ENCODE data around the gene FOXJ1. TPM values are rescaled to one million over a fixed set of nuclear protein-coding genes. Genes with fewer than 3 reads are reported as not detected.
"Not testable (repeated sequence)": the region's sequence is repeated elsewhere in the genome, so short reads cannot be mapped to it uniquely, and the experiment has no call there.

FOXJ1 gene
- total RNA-seq (1 to 10 TPM in 3 of 5 donors, not detected in 2; 1.3 to 6.7 (median 4.5) TPM), polyA plus RNA-seq (under 1 TPM in 2 of 3 donors, not detected in 1; 0.12 to 0.25 TPM)
- long read RNA-seq, donor 1 = 0 reads
- long read RNA-seq, donor 2 = 0 reads
- long read RNA-seq, donor 3 = 0 reads
- long read RNA-seq, donor 4 = 0 reads
- long read RNA-seq, donor 5 = 0 reads
- long read RNA-seq, donor 6, partial matches to known transcripts = 0 of 1 reads
- long read RNA-seq, donor 6, other reads (novel, unspliced or antisense) = 0 of 1 reads
- long read RNA-seq, donor 7 = 0 reads
- long read RNA-seq, donor 8 = 0 reads
- long read RNA-seq, donor 9 = 0 reads
- long read RNA-seq, donor 10 = 0 reads

GRCh38 chr17:76141212-76142038 is at the start of gene FOXJ1:
Gene FOXJ1 (minus strand): TSS chr17:76141245. CDS start chr17:76140395, 850 bp downstream.
- peak within 1 kb of the TSS; percentile 43 to 59 (median 53) for H3K4me3 ChIP-seq
- H3K27ac ChIP-seq = peak within 1 kb of the TSS in 1 of 5 donors; percentile 39
- TF ChIP-seq POLR2A (IDR thresholded peaks at IDR 0.05) = no peak
- no peak for TF ChIP-seq POLR2AphosphoS5 (IDR thresholded peaks at IDR 0.05)
- TF ChIP-seq CTCF (IDR thresholded peaks at IDR 0.05) = no peak
- TF ChIP-seq EP300 (IDR thresholded peaks at IDR 0.05) = no peak
- WGBS, 5 donors = 5 to 9% (median 7%) methylated on average over 48 to 59 of the region's 59 CpGs
- H3K27me3 ChIP-seq = peaks cover 0 to 47% (median 45%) of the 10 kb centered on the region in 3 donors
- H3K9me3 ChIP-seq = no peaks in the 10 kb centered on the region
- no peaks in the 10 kb centered on the region for H3K36me3 ChIP-seq
- intact Hi-C loops (cut with DNase I; ENCODE audit: low total_unique reads) = no loop called here
- DNase-seq = peak; percentile 92 to 97
- H3K4me1 ChIP-seq = peaks cover 24 to 67% (median 37%) of the 10 kb centered on the region in 4 donors

- WGBS, 5 donors = 73 to 91% (median 87%) methylated on average over 4 of the region's 4 CpGs
- intact Hi-C loops (cut with DNase I; ENCODE audit: low total_unique reads) = loop anchor here (10.0 kb wide), 1 partner anchor 65 kb away; no protein-coding TSS in a partner anchor
- TF ChIP-seq POLR2AphosphoS5 (IDR thresholded peaks at IDR 0.05) (no peak), POLR2A (IDR thresholded peaks at IDR 0.05) (no peak), CTCF (IDR thresholded peaks at IDR 0.05) (no peak)
- Histone ChIP-seq H3K4me3 (no peak overlapping the region), H3K9me3 (no peaks in the 10 kb centered on the region), H3K27me3 (no peaks in the 10 kb centered on the region), H3K36me3 (no peaks in the 10 kb centered on the region), H3K27ac (no peak overlapping the region), H3K4me1 (peaks cover 0 to 27% (median 5%) of the 10 kb centered on the region in 4 donors)
- DNase-seq = no peak
Observed at GRCh38 chr17:76189741-76190140, 48.7 kb upstream of the FOXJ1 start.

GRCh38 chr17:76189247-76189646 is 48.2 kb upstream of the FOXJ1 start:
- TF ChIP-seq CTCF (IDR thresholded peaks at IDR 0.05) (no peak), POLR2A (IDR thresholded peaks at IDR 0.05) (no peak), EP300 (IDR thresholded peaks at IDR 0.05) (no peak), POLR2AphosphoS5 (IDR thresholded peaks at IDR 0.05) (no peak)

GRCh38 chr17:76188213-76189016 is 47.4 kb upstream of the FOXJ1 start:
- no peak overlapping the region for H3K27ac ChIP-seq
- H3K9me3 ChIP-seq = no peaks in the 10 kb centered on the region
- intact Hi-C loops (cut with DNase I; ENCODE audit: low total_unique reads) = loop anchor here (10.0 kb wide), 1 partner anchor 64 kb away; no protein-coding TSS in a partner anchor

More at GRCh38 chr17:76189247-76189646, 48.2 kb upstream of the FOXJ1 start:
- 68 to 77% (median 71%) methylated on average over 4 of the region's 4 CpGs for WGBS, 5 donors
- H3K27me3 ChIP-seq = no peaks in the 10 kb centered on the region
- H3K4me3 ChIP-seq = no peak overlapping the region
- no peak for DNase-seq
- peaks cover 0 to 27% (median 5%) of the 10 kb centered on the region in 4 donors for H3K4me1 ChIP-seq
- no peaks in the 10 kb centered on the region for H3K36me3 ChIP-seq
- H3K9me3 ChIP-seq = no peaks in the 10 kb centered on the region
- no peak overlapping the region for H3K27ac ChIP-seq
- intact Hi-C loops (cut with DNase I; ENCODE audit: low total_unique reads) = loop anchor here (10.0 kb wide), 1 partner anchor 64 kb away; no protein-coding TSS in a partner anchor

GRCh38 chr17:76186774-76187173 is 45.7 kb upstream of the FOXJ1 start:
- WGBS, 5 donors = 83 to 96% (median 95%) methylated on average over 2 of the region's 2 CpGs
- not testable (repeated sequence) for H3K36me3 ChIP-seq, H3K9me3 ChIP-seq, H3K27me3 ChIP-seq, H3K4me3 ChIP-seq, H3K27ac ChIP-seq, DNase-seq
- intact Hi-C loops (cut with DNase I; ENCODE audit: low total_unique reads) = loop anchor here (10.0 kb wide), 1 partner anchor 62 kb away; no protein-coding TSS in a partner anchor
- H3K4me1 ChIP-seq = peaks cover 0 to 30% (median 11%) of the 10 kb centered on the region in 4 donors

More at GRCh38 chr17:76188213-76189016, 47.4 kb upstream of the FOXJ1 start:
- TF ChIP-seq EP300 (IDR thresholded peaks at IDR 0.05) (no peak), POLR2A (IDR thresholded peaks at IDR 0.05) (no peak), POLR2AphosphoS5 (IDR thresholded peaks at IDR 0.05) (no peak), CTCF (IDR thresholded peaks at IDR 0.05) (no peak)
- Histone ChIP-seq H3K27me3 (no peaks in the 10 kb centered on the region), H3K4me3 (no peak overlapping the region), H3K36me3 (no peaks in the 10 kb centered on the region), H3K4me1 (peaks cover 0 to 27% (median 5%) of the 10 kb centered on the region in 4 donors)
- WGBS, 5 donors = 54 to 78% (median 59%) methylated on average over 4 of the region's 4 CpGs
- DNase-seq = no peak
